OCI-LY1 (cell line): ENCODE results near the gene NEURL4.

Experiments
- EZH2 ChIP-seq: fragments of 200-600 bp; sonication (generic), shearing (Covaris generic); IDR thresholded peaks from 2 replicates; pipeline ENCODE4 v1.8.0; 2017; ENCODE audit warnings: borderline replicate concordance, mixed run types, mild to moderate bottlenecking, antibody characterized with exemption, low read length, moderate library complexity, mixed read lengths
- TF ChIP-seq, protein P1 (sequence below): fragments of 200-600 bp; sonication (generic), shearing (Covaris generic); IDR thresholded peaks from 2 replicates; pipeline ENCODE4 v1.5.1; 2017; ENCODE audit warnings: mild to moderate bottlenecking, antibody characterized with exemption, low read length, moderate library complexity, mixed read lengths

DNA sequence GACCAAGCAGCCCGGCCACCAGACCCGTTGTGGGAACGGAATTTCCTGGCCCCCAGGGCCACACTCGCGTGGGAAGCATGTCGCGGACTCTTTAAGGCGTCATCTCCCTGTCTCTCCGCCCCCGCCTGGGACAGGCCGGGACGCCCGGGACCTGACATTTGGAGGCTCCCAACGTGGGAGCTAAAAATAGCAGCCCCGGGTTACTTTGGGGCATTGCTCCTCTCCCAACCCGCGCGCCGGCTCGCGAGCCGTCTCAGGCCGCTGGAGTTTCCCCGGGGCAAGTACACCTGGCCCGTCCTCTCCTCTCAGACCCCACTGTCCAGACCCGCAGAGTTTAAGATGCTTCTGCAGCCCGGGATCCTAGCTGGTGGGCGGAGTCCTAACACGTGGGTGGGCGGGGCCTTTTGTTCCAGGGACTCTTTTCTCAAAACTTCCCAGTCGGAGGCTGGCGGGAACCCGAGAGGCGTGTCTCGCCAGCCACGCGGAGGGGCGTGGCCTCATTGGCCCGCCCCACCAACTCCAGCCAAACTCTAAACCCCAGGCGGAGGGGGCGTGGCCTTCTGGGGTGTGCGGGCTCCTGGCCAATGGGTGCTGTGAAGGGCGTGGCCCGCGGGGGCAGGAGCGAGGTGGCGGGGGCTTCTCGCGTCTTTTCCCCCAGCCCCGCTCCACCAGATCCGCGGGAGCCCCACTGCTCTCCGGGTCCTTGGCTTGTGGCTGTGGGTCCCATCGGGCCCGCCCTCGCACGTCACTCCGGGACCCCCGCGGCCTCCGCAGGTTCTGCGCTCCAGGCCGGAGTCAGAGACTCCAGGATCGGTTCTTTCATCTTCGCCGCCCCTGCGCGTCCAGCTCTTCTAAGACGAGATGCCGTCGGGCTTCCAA is 47.8 kb downstream of the NEURL4 start, which contains the start of gene SLC2A4:
- TF ChIP-seq, protein P1, sequence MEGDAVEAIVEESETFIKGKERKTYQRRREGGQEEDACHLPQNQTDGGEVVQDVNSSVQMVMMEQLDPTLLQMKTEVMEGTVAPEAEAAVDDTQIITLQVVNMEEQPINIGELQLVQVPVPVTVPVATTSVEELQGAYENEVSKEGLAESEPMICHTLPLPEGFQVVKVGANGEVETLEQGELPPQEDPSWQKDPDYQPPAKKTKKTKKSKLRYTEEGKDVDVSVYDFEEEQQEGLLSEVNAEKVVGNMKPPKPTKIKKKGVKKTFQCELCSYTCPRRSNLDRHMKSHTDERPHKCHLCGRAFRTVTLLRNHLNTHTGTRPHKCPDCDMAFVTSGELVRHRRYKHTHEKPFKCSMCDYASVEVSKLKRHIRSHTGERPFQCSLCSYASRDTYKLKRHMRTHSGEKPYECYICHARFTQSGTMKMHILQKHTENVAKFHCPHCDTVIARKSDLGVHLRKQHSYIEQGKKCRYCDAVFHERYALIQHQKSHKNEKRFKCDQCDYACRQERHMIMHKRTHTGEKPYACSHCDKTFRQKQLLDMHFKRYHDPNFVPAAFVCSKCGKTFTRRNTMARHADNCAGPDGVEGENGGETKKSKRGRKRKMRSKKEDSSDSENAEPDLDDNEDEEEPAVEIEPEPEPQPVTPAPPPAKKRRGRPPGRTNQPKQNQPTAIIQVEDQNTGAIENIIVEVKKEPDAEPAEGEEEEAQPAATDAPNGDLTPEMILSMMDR: no peak
- TF ChIP-seq EZH2: no peak
